ENCODE data around the gene APOD.

DNA sequence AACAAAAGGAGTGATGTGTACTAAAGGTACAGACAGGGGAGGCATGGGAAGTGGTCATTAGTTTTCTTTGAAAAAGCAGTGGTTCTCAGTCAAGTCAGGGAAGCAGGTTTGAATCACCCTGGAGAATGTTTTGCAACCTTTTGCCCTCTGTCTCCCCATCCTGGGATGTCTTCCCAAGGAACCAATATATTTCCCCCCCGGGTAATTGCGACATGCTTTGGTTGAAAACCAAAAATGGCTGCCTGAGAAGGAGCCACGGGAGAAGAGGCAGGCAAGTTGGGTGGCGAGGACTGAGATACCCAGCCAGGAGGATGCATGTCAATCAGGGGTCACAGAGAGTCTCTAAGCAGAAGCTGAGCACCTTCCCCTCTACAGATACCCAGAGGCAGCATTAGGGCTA, 20.4 kb downstream of the APOD start:
- no peak for TF ChIP-seq POLR2A (IDR thresholded peaks at IDR 0.05; ENCODE audit: low read depth, low read length)
- no peak for TF ChIP-seq POLR2AphosphoS5 (IDR thresholded peaks at IDR 0.05; ENCODE audit: low read depth, low read length)
- TF ChIP-seq TAF1 (IDR thresholded peaks at IDR 0.05; ENCODE audit: low read depth, low read length): no peak
